C1 segment of cervical spinal cord (tissue), 14 donors: ENCODE results near the gene KLHL24.
"Not testable (repeated sequence)": the region's sequence is repeated elsewhere in the genome, so short reads cannot be mapped to it uniquely, and the experiment has no call there.

ENCODE experiments used
- DNase-seq, 14 donors: peaks; one replicate each; lab custom pipeline; 2025; lab: John Stamatoyannopoulos, UW

Gene KLHL24

DNA sequence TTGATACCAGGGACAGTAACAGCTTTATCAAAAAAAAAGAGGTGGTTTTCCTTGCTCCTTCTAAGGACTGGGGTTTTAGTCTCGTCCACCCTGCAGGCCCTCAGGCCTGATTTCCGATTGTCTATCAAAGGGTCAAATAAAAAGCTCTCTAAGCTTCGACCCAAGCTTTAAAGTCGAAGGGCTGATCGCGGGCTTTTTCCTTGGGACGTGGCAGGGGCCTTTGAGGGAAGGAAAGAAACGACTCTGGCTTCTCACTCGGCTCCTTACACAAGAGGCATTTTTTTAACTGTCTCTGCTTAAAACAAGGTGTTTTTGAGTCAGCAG is 354 bp upstream of the KLHL24 start:
- no peak for DNase-seq

DNA sequence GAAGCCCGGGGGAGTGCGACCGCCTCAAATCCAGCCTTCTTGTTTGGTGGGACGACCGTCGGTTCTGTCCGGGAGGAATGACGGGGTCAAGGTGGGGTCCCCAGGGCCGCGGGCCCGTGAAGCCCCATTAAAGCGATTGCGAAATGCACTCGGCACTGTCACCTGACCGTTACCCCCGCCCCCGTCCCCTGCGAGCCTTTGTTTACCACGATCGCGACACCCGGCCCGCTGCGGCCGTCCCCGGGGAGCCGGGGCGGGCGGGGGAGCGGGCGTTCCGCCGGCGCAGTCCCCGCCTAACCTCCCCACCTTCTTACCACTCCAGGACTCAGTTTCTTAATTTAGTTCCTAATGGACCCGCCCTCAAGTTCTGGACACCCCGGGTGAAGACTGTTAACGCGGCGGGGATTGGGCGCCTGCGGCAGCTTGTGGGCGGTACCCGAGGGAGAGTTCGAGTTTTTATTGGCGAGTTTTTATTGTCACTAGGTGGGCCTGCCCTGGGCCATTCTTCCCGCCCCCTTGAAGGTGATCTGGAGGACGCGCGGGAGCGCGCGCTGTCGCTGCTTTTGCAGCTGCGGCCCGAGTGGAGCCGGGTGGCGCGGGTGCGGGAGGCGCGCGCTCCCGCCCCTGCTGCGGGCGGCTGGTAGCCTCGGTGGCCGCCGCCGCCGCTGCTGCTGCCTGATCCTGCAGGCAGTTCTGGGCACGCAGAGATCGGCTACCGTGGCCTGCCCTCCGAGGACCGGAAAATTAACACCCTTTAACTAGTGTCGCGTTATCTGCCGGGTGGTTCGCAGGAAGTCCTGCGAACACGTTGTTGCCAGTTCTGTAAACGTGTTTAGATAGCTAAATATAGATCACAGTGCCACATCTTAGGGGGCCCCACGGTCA is 1.0 kb downstream of the KLHL24 start:
- peak; percentile 54 to 98 (median 92) for DNase-seq

DNA sequence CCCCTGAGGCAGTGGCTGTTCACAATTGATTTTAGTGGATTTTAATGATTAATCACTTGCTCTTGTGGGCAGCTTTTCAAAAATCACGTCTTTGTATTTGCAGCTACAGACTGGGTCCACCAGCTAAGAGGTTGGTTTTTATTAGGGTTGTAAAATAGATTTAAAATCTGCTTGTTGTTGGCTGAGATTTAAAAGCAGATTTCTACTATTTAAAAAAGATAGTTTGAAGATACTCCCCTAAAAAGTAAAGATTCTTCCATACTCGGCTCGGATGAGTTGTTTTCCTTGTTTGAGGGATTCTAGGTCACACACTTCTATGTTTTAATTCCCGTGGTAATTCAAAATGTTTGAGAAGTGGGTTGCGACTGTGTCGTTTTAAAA is 1.7 kb downstream of the KLHL24 start:
- no peak for DNase-seq

DNA sequence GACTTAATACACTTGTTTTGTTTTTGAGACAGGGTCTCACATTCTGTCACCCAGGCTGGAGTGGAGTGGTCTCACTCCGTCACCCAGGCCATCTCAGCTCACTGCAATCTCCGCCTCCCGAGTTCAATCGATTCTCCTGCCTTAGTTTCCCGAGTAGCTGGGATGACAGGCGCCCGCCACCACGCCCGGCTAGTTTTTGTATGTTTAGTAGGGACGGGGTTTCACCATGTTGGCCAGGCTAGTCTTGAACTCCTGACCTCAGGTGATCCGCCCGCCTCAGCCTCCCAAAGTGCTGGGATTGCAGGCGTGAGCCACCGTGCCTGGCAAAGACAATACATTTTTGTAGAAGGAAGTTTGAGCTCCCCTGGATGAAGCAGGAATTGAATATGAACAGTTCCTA is 2.2 kb downstream of the KLHL24 start:
- not testable (repeated sequence) for DNase-seq

DNA sequence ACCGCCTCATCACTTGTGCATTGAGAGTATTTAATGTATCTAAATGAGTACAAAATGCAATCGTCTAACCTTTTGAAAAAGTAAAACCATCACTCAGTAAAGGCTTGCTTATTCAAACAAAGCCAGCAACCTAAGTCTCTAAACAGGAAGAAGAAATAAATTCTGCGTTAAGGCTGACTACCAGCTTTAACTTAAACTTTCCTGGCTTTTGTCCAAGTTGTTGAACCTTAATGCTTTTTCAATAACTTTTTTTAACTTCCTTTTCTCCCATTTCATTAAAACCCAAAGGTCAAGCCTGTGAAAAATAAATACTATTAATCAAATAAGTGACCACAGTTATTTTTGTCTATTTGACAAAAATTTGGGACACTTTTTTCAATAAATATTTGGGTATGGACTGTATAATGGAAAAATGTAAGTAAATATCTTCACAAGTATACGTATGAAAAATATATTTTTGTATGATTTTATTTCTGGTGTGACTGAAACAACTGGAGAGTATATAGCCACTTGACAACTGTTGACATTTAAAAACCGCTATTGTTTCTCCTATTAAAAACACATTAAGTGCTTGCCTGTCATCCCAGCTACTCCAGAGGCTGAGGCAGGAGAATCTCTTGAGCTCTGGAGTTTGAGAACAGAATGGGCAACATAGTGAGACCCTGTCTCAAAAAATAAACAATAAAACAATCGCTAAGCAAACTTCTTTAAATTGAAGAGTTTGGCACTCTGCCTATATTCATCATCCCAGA is 2.9 kb downstream of the KLHL24 start:
- no peak for DNase-seq

DNA sequence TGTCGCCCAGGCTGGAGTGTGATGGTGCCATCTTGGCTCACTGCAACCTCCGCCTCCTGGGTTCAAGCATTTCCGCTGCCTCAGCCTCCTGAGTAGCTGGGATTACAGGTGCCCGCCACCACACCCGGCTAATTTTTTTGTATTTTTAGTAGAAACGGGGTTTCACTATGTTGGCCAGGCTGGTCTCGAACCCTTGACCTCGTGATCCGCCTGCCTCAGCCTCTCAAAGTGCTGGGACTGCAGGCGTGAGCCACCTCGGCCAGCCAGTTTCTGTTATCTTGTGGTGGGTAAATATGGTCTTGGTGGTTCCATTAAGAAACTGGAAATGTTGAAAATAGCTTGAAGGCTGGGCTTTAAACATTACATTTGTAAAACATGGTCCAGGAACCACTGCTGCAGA is 5.2 kb downstream of the KLHL24 start:
- not testable (repeated sequence) for DNase-seq

DNA sequence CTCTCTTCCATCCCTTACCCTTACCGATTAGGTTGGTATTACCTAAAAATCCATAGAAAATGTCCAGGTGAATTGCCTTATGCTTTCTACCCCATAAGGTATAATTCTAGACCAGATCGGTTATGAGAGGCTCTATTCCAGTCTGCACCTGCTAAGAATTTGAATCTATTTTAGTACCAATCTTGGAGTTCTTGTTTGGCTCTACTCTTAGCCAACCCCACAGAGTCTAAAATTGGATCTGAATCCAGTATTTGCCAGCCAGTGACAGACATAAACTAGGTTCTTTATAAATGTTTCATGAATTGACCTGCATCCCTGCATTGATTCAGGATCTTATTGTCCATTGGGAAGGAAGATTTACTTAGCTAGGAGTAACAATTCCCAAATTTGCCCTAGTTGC is 6.5 kb downstream of the KLHL24 start:
- no peak for DNase-seq

DNA sequence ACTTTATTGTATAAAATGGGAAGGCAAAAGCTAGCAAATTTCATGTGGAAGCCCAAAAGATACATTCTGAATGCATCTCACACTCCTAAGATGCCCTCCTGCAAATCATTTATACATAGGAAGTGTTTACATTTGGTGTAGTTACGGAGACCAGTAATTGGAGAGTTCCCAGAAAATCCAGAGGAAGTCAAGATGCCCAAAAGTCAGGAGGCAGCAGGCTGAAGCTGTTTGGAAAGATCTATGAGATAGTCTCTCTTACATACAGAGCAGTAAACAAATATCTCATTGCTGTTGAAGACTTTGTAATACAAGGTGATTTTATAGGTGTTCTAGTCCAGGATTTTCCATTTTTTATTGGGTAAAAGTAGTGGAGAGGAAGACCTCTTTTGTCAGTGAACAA is 8.8 kb downstream of the KLHL24 start:
- no peak for DNase-seq

DNA sequence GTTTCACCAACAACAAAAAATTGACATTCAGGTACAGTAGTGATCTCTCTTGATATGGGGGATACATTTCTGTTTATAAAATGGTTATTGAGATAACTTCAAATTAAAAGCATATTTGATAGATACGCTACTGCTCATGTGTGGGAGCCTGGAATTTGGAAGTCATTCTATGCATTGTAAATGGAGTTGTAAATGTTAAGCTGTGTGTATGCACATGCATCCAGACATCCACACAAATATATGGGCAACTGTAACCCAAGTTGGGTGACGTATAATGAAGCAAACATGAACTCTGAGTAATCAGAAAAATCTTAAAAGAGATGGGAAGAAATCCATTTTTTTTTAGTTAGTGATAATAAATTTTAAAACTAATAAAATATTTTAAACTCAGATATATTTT is 9.8 kb downstream of the KLHL24 start:
- DNase-seq: no peak

DNA sequence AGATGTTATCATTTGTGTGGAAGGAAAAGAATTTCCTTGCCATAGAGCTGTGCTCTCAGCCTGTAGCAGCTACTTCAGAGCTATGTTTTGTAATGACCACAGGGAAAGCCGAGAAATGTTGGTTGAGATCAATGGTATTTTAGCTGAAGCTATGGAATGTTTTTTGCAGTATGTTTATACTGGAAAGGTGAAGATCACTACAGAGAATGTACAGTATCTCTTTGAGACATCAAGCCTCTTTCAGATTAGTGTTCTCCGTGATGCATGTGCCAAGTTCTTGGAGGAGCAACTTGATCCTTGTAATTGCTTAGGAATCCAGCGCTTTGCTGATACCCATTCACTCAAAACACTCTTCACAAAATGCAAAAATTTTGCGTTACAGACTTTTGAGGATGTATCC is 15.1 kb downstream of the KLHL24 start:
- no peak for DNase-seq

DNA sequence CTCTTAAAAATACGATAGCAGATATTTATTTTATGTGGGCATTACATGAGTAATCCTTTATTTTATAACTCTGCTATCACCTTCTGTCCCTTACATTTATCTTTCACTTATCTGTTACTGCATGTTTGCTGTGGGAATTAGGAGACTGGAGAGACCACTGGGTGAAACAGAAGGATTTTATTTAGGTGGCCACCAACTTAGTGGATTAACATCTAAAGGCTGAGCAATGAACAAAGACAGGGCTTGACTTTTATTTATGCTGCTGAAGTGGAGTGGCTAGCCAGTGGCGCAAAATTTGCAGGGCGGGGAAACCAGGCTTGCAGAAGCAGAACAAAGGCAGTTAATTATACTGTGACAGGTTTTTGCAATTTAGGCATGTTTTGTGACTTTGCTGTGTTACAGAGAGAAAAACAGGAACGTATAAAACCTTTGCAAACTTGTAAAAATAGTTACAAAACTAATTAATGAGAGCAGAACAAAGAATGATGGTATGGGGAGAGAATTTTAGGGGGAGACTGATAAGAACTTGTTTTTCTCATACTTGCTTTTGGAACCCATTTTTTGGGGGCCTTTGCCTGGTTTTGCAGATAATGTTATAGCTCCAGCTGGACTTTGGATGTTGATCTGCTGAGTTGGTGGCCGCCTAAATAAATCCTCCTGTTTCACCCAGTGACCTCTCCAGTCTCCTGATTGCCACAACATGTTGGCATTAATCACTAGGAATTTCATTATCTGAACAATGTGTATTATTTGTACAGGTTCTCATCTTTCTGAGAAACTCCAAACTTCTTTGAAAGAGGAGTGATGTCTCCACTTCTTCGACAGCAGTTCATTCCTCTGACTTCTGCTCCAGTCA is 18.0 kb downstream of the KLHL24 start:
- DNase-seq: no peak

DNA sequence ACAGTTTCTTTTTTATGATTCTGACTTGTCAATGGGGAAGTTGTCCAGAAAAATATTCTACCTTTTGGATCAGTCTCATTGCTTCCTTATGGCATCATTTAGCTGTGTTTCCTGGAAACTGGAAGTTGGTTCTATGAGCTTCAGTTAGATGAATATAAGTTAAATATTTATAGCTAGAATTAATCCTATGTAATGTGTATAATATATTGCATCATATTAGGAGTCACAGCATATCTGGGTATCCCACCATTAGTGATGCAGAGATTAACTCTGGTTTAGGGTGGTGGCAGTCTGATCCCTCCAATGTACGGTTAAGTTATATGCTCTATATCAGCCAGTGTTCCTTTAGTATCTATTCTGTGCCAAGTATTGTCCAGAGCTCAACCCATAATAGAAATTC is 19.3 kb downstream of the KLHL24 start:
- DNase-seq: no peak

DNA sequence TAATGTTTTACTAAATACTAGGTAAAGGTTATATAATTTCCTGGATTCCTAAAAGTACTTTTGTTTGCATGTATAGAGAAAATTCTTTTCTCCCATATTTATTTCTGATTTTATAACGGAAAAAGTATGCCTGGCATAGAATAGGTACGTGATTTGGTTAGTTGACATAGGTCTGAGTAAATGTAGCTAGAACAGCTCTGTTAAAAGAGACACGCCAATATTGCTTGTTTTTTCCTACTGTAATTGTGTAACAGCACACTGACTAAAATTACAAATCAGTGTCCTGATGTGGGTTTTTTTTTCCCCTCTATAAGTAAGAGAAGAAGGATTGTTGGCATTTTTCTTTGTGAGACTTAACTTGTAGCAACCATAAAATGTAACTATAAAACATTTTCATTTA is 26.7 kb downstream of the KLHL24 start:
- DNase-seq: no peak

DNA sequence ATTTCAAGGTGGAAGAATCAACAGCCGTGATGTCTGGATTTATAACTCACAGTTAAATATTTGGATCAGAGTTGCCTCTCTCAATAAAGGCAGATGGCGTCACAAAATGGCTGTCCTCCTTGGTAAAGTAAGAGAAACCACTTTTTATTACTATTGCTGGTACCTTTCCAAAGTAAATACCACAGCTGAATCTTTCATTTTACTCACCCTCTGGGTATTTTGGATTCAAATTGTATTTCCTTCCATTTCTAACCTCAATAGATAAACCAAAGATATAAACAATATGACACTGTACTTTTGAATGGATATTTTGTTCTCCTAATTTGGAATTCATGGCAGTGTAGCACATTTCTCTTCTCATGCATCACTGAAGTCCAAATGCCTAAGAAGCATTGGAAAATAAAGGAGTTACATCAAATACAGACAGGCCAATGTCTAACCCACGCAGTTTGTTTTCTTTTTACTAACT is 29.5 kb downstream of the KLHL24 start:
- DNase-seq: no peak

DNA sequence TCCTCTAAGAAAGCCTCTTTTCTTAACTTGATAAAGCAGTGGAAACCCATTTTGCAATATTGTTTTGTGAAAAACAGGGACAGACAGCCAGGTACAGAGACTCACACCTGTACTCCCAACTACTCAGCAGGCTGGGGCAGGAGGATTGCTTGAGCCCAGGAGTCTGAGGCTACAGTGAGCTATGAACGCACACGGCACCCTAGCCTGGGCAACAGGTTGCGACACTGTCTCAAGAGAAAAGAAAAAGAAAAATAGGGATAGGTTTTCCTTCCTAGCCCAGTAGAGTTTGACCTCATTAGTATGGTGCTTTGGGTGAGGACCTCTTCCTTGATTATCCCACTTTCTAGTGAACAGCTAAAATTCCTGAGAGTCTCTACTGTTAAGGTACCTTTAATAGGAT is 44.6 kb downstream of the KLHL24 start:
- DNase-seq: no peak

DNA sequence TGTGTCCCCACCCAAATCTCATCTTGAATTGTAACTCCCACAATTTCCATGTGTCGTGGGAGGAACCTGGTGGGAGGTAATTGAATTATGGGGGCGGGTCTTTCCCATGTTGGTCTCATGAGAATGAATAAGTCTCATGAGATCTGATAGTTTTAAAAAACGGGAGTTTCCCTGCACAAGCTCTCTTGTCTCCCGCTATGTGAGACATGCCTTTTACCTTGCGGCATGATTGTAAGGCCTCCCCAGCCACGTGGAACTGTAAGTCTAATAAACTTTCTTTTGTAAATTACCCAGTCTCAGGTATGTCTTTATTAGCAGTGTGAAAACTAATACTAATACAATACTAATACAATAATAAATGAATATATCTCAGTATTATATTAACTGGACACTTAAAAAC is 52.3 kb downstream of the KLHL24 start:
- DNase-seq: no peak

DNA sequence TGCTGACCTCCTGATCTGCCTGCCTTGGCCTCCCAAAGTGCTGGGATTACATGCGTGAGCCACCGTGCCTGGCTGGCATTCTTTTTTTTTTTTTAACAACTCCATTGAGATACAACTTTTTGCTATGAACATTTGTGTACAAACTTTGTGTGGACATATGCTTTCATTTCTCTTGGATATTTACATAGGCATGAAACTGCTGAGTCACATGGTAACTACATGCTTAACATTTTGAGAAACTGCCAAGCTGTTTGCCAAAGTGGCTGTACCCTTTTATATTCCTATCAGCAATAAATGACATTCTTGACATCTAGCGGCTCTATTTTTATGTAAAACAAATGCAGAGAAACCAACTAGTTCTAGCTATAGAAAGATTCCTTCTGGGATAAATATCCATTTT is 53.5 kb downstream of the KLHL24 start:
- DNase-seq: no peak

DNA sequence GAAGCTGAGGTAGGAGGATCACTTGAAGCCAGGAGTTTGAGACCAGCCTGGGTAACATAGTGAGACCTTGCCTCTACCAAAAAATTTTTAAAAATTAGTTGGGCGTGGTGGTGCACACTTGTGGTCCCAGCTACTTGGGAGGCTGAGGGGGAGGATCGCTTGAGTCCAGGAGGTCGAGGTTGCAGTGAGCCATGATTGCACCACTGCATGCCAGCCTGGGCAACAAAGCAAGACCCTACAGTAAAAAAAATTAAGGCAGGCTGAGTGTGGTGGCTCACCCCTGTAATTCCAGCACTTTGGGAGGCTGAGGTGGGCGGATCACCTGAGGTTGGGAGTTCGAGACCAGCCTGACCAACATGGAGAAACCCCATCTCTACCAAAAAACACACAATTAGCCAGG is 54.2 kb downstream of the KLHL24 start:
- not testable (repeated sequence) for DNase-seq

DNA sequence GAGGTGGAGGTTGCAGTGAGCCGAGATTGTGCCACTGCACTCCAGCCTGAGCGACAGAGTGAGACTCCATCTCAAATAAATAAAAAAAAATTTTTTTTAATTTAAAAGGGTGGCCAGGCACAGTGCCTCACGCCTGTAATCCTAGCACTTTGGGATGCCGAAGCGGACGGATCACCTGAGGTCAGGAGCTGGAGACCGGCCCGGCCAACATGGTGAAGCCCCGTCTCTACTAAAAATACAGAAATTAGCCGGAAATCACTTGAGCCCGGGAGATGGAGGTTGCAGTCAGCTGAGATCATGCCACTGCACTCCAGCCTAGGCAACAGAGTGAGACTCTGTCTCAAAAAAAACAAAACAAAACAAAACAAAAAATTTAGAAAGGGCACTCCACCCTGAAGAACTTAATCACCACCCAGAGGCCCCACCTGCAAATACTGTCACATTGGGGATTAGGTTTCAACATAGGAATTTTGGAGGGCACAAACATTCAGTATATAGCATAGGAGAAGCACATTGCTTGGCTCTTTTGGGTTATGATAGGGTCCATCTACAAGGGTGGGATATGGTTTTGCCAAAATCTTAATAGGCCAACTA is 55.1 kb downstream of the KLHL24 start:
- no peak for DNase-seq

DNA sequence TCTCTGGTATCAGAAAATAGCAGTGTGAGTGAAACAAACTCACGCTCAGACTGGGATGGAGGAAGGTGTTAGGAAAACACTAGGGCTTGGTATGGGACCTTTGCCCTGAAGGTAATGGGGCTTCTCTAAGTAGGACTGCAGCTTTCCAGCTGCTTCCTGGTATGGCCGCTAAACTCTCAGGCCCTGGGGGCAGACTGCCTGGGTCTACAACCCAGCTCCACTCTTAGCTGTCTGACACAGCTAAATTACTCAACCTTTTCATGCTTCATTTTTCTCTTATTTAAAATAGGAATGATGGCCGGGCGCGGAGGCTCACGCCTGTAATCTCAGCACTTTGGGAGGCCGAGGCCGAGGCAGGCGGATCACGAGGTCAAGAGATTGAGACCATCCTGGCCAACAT is 57.0 kb downstream of the KLHL24 start:
- DNase-seq: no peak

DNA sequence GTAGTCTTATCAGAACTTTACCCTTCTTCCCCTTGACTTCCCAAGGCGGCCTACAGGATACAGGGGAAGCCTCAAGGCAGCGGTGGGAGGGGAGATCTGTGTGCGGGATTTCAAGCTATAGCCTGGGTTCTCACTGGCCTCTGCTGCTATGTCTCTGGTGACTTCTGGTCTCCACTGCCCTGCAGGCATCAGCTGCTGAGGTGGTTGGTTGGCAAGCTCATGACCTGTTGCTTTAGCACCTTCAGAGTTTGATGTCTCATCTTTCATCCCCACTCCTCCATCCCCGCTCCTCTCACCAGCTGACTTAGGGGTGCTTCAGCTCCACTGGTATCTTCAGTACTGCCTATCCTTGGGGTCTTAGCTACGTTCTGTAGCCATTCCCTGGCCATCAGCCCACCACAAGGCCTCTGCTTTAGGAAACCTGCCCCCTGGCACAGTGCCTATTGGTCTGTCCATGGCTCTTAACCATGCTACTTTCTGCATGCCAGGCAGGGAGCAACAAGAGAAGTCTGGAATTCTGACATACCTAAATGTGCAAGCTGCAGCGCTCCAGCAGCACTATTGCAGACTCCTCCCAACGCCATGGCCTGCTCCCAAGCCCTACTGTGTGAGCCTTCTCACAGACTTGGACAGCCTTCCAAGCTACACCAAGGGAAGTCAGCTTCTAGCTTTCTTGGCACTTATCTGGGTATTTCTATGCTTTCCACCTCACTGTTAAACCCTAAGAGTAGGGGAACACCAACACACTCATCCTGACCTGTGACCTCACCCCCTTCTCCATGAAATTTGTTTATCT is 60.3 kb downstream of the KLHL24 start:
- no peak for DNase-seq
